CD4-positive, alpha-beta T cell treated with Interleukin-2 at 100 ng/mL for 4 hours (primary cell): ENCODE measurements around the gene PGR.

ENCODE experiments used
- DNase-seq: peaks from one replicate; pipeline ENCODE4 v3.0.0-alpha.2; 2020; ENCODE audit warnings: low spot score

The PGR gene

DNA sequence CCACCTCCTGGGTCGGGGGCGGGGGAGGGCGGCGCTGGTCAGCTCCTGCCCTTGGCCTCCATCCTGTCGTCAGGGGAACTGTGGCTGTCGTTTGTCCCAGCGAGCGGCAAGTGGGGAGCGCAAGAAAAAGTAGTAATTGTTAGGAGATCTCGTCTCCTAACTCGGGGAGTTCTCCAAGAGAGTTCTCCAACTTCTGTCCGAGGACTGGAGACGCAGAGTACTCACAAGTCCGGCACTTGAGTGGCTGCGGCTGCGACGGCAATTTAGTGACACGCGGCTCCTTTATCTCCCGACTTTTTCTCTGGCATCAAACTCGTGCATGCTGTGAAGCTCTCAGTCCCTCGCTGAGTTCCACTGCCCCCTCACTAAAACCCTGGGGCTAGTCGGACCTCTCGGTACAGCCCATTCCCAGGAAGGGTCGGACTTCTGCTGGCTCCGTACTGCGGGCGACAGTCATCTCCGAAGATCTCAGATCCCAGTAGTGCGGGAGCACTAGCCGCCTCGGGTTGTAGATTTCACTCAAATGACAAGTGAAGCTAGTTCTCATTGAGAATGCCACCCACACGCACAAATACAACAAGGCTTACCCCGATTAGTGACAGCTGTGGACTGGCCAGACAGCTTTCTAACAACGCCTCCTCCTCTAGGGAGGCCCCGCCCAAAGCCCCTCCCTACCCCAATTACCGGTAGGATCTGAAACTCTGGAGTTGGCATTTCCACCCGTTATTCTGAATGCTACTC, at the start of gene PGR:
Gene PGR (minus strand): TSS at position 611 of the 741 bp plus-strand sequence. CDS start 743 bp downstream, outside the sequence.
- DNase-seq, result no peak

DNA sequence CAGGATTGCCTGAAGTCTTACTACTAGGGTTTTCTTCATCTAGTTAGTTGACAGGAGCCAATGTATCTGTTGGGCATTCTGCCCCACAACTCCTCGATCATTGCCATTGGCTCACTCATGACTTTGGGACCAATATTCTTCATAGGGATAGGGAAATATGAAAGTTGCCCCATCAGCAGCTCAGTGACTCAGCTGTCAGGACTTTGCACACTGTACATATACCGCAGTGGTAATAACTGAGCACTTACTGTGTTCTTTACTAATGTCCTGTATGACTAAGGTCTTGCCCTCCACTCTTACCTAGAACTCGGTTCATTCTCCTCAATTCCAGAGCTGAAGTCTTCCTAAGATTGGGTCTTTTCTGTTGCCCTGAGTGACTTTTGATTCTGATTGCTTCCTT, 46.8 kb upstream of the PGR start:
- DNase-seq, result no peak

- DNase-seq, result no peak
These were observed 40.3 kb upstream of the PGR start for GRCh38 chr11:101169944-101170343.

- no peak for DNase-seq
These were observed 36.4 kb upstream of the PGR start for GRCh38 chr11:101166038-101166437.

DNA sequence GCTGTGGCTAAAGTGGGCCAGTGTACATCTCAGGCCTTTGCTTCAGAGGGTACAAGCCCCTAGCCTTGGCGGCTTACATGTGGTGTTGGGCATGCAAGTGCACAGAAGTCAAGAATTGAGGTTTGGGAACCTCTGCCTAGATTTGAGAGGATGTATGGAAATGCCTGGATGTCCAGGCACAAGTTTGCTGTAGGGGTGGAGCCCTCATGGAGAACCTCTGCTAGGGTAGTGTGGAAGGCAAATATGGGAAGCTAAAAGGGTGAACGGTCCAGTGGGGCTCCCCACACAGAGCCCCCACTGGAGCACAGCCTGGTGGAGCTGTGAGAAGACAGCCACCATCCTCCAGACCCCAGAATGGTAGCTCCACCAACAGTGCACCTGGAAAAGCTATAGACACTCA, 28.5 kb upstream of the PGR start:
- DNase-seq, result no peak

DNA sequence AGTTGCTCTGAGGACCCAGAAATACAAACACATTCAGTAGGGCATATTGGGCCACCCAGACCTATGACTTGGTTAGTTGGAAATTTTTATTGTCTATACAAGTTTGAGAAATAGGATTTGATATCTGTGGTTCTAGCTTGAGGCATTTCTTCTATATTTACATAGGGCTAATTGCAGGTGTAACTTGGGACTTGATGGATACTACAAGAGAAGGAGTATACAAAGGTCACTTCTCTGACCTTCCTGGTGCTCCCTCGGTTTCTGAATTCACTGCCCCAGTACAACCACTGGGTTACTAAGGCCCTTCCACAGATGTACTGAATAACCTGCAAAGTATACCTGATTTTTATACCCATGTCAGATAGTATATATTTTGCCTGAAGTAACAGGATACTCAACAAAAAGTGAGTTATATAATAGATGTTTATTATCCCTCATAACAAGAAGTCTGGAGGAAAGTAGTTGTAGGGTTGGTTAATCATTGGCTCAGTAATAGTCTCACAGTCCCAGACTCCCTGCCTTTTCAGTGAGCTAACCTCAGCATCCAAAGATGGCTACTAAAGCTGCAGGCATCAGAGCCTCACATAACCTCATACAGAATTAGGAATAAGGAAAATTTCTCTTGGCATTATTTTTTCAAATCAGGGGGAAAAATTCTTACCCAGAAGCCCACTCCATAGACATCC, 8.8 kb upstream of the PGR start:
- no peak for DNase-seq

DNA sequence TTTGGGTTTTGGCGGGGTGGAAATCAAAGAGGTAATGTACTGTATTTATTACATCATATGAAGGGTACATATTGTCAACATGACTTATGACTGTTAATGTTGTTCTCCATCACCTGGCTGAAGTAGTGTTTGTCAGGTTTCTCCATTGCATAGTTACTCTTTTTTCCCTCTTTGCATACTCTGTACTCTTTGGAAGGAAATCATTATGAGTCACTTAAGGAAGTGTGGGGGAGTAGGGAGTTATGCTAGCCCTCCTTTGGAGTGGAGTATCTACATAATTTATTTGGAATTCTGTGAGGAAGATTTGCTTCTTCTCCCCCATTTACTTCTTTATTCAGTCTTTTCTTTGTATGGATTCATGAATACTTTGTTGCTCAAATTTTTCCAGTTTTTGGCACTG, 3.6 kb upstream of the PGR start:
- DNase-seq, result no peak

DNA sequence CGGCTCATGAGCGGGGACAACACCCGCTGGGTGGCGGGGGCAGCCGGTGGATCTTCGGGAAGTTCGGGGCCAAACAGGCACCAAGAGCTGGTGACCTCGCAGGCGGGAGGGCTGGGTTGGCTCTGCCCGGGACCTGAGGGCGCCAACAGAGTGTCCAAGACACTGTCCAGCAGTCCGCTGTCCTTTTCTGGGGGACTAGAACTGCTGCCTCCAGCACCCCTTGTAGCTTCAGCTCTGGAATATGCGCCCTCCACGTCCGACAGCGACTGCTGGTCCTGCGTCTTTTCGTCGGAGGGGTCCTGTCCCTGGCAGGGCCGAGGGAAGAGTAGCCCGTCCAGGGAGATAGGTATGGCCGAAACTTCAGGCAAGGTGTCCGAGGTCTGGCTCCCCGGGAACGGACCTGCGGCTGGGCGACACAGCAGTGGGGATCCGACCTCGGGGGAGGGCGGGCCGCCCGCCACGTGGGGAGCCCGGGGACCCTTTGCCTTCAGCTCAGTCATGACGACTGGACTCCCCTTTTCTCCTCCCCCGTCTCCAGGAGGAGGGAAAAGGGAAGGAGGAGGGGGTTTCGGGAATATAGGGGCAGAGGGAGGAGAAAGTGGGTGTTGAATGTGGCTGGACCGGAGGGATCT, 926 bp downstream of the PGR start:
- DNase-seq, result no peak

DNA sequence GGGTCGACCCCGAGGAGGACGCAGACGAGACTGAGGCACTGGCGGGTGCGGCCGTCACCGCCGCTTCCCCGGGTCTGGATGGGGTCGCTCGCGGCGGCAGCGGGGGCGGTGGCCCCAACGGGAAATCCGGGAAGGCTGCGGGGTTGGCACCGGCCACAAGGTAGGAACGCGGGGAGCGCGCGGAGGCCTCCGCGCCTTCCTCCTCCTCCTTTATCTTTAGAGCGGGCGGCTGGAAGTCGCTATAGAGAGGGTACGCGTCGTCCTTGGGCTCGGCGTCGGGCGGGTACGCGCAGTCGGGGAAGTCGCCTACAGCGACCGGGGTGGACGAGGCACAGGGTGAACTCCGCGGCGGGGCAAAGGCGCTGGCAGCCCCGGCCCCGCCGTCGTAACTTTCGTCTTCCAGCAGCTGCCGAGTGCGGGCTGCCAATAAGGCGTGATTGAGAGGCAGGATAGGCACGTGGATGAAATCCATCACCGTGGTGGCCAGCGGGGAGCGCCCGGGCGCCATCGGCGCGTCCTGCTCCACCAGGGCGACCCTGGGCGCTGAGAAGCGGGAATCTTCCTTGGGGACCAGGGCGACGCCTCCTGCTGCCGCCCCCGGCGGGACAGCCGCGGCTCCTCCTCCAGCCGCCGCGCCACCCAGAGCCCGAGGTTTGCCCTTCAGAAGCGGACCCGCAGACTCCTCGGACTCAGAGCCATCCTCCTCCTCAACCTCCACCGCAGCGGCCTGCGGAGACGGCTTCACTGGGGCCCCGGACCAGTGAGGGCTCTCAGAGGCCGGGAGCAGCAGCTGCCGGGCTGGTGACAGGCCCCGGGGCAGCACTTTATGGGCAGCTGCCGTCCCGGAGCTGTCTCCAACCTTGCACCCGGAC, 1.7 kb downstream of the PGR start:
- DNase-seq, result no peak

DNA sequence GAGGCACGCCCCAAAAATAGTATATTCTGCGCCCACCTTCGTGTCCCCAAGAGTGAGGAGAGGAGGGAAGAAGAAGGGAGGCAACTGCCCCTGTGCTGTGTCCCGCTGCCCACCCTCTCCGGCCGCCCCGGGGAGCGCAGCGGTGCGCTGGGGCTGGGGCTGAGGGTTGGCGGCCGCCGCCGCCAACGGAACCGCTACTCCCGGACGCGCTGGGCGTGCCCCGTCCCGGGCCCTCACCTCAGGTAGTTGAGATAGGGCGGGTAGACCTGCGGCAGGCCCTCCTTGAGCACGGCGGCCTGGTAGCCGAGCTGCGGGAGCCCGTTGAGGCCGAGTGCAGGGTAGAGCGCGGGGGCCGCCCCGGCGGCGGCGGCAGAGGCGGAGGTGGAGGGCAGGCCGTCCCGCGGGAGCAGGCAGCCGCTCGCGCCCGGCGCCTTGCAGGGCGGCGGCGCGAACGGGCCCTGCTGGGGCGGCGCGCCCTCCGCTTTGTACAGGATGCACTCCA, 2.4 kb downstream of the PGR start:
- DNase-seq, result no peak

- DNase-seq, result no peak
These were observed 2.9 kb downstream of the PGR start for GRCh38 chr11:101126551-101127196.

GRCh38 chr11:101115671-101116160, 13.9 kb downstream of the PGR start:
- no peak for DNase-seq

DNA sequence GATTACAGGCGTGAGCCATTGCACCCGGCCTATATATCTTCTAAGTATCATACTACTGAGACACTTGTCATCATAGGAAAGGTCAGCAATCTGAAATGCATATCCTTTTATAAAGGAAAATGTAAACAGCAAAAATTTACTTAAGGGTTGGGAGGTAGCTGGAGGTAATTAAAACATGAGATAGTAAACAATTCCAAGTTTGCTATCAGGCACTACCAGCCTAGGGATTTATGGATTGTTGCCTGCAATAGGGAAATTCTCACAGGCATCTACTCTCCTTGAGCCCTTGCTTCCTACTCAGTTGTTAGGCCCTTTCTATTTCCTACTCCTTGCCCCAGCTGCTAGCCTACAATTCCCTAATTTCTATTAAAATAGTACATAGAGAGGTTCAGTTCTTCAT, 16.1 kb downstream of the PGR start:
- DNase-seq, result no peak

GRCh38 chr11:101104716-101105115, 24.9 kb downstream of the PGR start:
- DNase-seq, result no peak

DNA sequence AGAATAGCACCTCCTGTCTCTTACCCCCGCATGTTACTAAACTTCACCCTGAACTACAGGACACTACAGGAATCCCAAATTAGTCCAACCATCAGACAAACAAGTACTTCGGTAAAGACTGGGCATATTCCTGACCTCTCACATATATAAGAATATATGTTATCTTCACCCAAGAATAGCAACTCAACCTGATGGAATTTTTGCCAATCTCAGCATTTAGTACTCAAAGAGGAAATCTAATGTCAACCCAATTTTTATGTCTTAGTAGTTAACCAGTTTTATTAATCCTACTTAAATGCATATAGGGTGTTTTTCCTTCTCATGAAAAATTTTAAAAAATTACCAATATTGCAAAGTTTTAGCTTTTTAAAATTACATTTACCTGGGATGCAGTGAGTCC, 26.2 kb downstream of the PGR start:
- DNase-seq, result no peak

GRCh38 chr11:101100601-101101000, 29.0 kb downstream of the PGR start:
- no peak for DNase-seq

GRCh38 chr11:101096036-101096704, 33.4 kb downstream of the PGR start:
- DNase-seq, result no peak

DNA sequence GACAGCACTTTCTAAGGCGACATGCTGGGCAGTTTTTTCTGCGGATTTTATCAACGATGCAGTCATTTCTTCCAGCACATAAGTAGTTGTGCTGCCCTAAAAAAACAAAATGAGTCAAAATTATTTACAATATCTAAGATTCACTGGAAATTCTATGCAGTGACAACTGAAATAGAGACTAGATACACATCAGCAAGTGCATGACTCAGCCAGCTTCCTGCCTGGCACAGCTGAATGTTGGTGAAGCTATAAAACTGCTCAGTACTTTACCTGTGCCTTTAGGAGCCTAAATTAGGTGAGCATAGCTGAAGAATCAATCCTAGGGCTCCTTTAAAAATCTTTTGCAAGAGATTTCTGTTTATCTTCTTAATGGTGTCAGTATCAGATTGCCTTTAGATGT, 37.8 kb downstream of the PGR start:
- DNase-seq, result no peak

GRCh38 chr11:101090679-101091270, 38.8 kb downstream of the PGR start:
- no peak for DNase-seq

- DNase-seq, result no peak
These were observed 46.3 kb downstream of the PGR start for GRCh38 chr11:101083335-101083734.
